IPS-18a (cell line): ENCODE data around the gene COX5A.

ENCODE experiments used
- H3K27ac ChIP-seq: one replicate; pipeline ENCODE4 v1.5.1; 2013; ENCODE audit warnings: low read length
- H3K27me3 ChIP-seq: one replicate; pipeline ENCODE4 v1.6.1; 2013; ENCODE audit warnings: mild to moderate bottlenecking, low read length; ENCODE audit not compliant: control insufficient read depth, insufficient read depth
- H3K36me3 ChIP-seq: one replicate; pipeline ENCODE4 v1.6.1; 2013; ENCODE audit warnings: low read depth, low read length; ENCODE audit not compliant: control insufficient read depth
- H3K4me1 ChIP-seq: one replicate; pipeline ENCODE4 v1.6.1; 2013; ENCODE audit warnings: low read depth, low read length; ENCODE audit not compliant: control insufficient read depth
- H3K4me3 ChIP-seq: one replicate; pipeline ENCODE4 v1.5.1; 2013; ENCODE audit warnings: low read length
- H3K9ac ChIP-seq: one replicate; pipeline ENCODE4 v1.6.1; 2013; ENCODE audit warnings: mild to moderate bottlenecking, low read length, moderate library complexity
- H3K9me3 ChIP-seq: one replicate; pipeline ENCODE4 v1.6.1; 2013; ENCODE audit warnings: low read depth, low read length; ENCODE audit not compliant: control insufficient read depth

COX5A gene

GRCh38 chr15:74884428-74885223, 53.2 kb downstream of the COX5A start:
- Histone ChIP-seq H3K9ac (no peak overlapping the region), H3K27ac (no peak overlapping the region), H3K4me1 (no peaks in the 10 kb centered on the region), H3K36me3 (no peaks in the 10 kb centered on the region), H3K27me3 (no peaks in the 10 kb centered on the region), H3K4me3 (no peak overlapping the region), H3K9me3 (no peaks in the 10 kb centered on the region)

GRCh38 chr15:74882528-74882927, 55.3 kb downstream of the COX5A start:
- H3K4me1 ChIP-seq, result no peaks in the 10 kb centered on the region
- H3K36me3 ChIP-seq, result no peaks in the 10 kb centered on the region
- no peak overlapping the region for H3K9ac ChIP-seq
- H3K27ac ChIP-seq, result no peak overlapping the region
- H3K9me3 ChIP-seq, result no peaks in the 10 kb centered on the region
- H3K27me3 ChIP-seq, result no peaks in the 10 kb centered on the region
- H3K4me3 ChIP-seq, result no peak overlapping the region

GRCh38 chr15:74878273-74878672, 59.6 kb downstream of the COX5A start:
- Histone ChIP-seq H3K9me3 (no peaks in the 10 kb centered on the region), H3K27me3 (no peaks in the 10 kb centered on the region), H3K27ac (no peak overlapping the region), H3K4me3 (no peak overlapping the region), H3K4me1 (no peaks in the 10 kb centered on the region), H3K36me3 (no peaks in the 10 kb centered on the region), H3K9ac (no peak overlapping the region)

GRCh38 chr15:74873756-74874424, 64.0 kb downstream of the COX5A start:
- no peaks in the 10 kb centered on the region for H3K27me3 ChIP-seq
- no peaks in the 10 kb centered on the region for H3K4me1 ChIP-seq
- no peak overlapping the region for H3K27ac ChIP-seq
- H3K36me3 ChIP-seq, result no peaks in the 10 kb centered on the region
- H3K9me3 ChIP-seq, result no peaks in the 10 kb centered on the region
- peak overlapping the region; percentile 94 for H3K4me3 ChIP-seq
- no peak overlapping the region for H3K9ac ChIP-seq

- H3K4me3 ChIP-seq, result peak within 1 kb of the TSS; percentile 94
- H3K4me1 ChIP-seq, result no peaks in the 10 kb centered on the region
- no peaks in the 10 kb centered on the region for H3K36me3 ChIP-seq
- H3K27me3 ChIP-seq, result no peaks in the 10 kb centered on the region
- H3K9me3 ChIP-seq, result no peaks in the 10 kb centered on the region
- peak within 1 kb of the TSS; percentile 91 for H3K9ac ChIP-seq
- H3K27ac ChIP-seq, result peak within 1 kb of the TSS; percentile 53
Observed at GRCh38 chr15:74873036-74873755, 64.7 kb downstream of the COX5A start, which contains the start of gene SCAMP2. TSS of gene SCAMP2 (minus strand) at chr15:74873365. CDS start at chr15:74873255, 110 bp downstream.

GRCh38 chr15:74872702-74873035, 65.2 kb downstream of the COX5A start:
- Histone ChIP-seq H3K27ac (peak overlapping the region; percentile 53), H3K9ac (peak overlapping the region; percentile 91), H3K9me3 (no peaks in the 10 kb centered on the region), H3K27me3 (no peaks in the 10 kb centered on the region), H3K4me1 (no peaks in the 10 kb centered on the region), H3K36me3 (no peaks in the 10 kb centered on the region), H3K4me3 (peak overlapping the region; percentile 94)

GRCh38 chr15:74870436-74871215, 67.2 kb downstream of the COX5A start:
- H3K4me3 ChIP-seq, result no peak overlapping the region
- H3K9me3 ChIP-seq, result no peaks in the 10 kb centered on the region
- H3K27me3 ChIP-seq, result no peaks in the 10 kb centered on the region
- H3K36me3 ChIP-seq, result no peaks in the 10 kb centered on the region
- H3K9ac ChIP-seq, result no peak overlapping the region
- H3K4me1 ChIP-seq, result no peaks in the 10 kb centered on the region
- no peak overlapping the region for H3K27ac ChIP-seq
